Bone marrow (tissue), 2 donors: Measurements from ENCODE around the gene EBI3.
"Not testable (repeated sequence)": the region's sequence is repeated elsewhere in the genome, so short reads cannot be mapped to it uniquely, and the experiment has no call there.

Experiments
- DNase-seq, 2 donors: peaks; one replicate each; lab custom pipeline; 2025; lab: John Stamatoyannopoulos, UW

EBI3 gene

GRCh38 chr19:4234142-4234861 is 5.0 kb downstream of the EBI3 start:
- DNase-seq, result no peak

DNA sequence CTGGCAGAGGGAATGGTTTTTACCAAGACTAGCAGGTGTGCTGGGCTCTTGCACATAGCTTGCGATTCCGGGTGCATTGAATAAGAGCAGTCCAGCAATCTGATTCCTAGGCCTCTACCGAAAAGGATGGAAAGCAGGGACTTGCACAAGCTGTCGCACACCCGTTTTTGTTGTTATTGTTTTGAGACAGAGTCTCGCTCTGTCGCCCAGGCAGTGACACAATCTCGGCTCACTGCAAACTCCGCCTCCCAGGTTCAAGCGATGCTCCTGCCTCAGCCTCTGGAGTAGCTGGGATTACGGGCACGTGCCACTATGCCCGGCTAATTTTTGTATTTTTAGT is 5.5 kb downstream of the EBI3 start:
- DNase-seq, result no peak

DNA sequence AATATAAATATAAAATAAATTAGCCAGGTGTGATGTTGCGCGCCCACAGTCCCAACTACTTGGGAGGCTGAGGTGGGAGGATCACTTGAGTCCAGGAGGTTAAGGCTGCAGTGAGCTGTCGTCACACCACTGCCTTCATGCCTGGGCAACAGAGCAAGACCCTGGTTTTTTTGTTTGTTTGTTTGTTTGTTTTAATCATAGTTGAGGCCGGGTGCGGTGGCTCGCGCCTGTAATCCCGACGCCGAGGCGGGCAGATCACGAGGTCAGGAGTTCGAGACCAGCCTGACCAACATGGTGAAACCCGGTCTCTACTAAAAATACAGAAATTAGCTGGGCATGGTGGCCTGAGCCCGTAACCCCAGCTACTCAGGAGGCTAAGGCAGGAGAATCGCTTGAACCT is 8.2 kb downstream of the EBI3 start:
- not testable (repeated sequence) for DNase-seq

DNA sequence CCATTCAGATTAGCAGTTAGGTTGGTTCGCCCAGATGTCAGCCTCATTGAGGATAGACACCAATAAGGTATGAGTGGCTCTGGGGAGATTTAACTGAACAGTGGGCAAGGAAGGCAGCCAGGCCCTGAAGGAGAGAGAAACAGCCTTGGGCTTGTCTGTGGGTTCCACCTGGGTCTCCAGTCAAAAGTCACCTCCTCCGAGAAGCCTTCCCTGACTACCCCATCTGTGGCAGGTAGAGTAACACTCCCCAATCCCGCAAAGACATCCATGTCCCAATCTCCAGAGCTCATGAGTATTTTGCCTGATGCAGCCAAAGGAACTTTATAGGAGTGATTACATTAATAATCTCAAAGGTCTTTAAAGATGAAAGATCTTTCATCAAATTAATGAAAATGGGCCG is 9.5 kb downstream of the EBI3 start:
- DNase-seq, result no peak

DNA sequence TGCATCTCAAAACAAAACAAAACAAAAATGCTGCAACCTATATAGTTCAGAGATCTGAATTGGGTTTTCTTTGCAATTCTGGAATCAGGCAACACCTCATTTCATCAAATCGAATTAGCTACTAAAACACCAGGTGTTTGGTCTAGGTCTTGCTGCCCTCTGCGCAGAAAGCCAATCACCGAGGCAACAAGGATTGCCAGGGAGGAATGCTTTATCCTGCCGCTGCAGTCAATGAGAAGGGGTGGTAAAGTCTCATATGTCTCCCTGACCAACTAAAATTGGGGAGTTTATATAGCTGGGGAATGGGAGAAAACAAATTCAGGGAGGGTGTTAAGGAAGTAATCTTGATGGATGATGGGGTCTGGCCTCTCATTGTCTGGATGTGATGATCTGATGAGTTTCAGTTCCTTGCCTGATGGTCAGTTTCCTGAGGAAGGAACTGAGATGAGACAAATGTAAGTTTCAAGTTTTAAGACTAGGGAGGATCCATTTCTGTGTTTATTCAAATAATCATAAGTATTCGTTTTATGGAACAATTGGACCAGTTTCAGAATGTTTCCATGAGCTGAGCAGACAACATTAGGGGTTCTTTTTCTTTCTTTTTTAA is 12.6 kb downstream of the EBI3 start:
- DNase-seq, result no peak

DNA sequence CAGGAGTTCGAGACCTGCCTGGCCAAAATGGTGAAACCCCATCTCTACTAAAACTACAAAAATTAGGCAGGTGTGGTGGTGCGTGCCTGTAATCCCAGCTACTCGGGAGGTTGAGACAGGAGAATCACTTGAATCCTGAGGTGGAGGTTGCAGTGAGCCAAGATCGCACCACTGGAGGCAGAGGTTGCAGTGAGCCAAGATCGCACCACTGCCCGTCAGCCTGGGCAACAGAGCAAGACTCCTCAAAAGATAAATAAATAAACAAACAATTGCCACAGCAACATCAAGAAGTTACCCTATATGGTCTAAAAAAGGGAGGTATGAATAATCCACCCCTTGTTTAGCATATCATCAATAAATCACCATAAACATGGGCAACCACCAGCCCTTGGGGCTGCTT is 16.6 kb downstream of the EBI3 start:
- DNase-seq, result not testable (repeated sequence)

DNA sequence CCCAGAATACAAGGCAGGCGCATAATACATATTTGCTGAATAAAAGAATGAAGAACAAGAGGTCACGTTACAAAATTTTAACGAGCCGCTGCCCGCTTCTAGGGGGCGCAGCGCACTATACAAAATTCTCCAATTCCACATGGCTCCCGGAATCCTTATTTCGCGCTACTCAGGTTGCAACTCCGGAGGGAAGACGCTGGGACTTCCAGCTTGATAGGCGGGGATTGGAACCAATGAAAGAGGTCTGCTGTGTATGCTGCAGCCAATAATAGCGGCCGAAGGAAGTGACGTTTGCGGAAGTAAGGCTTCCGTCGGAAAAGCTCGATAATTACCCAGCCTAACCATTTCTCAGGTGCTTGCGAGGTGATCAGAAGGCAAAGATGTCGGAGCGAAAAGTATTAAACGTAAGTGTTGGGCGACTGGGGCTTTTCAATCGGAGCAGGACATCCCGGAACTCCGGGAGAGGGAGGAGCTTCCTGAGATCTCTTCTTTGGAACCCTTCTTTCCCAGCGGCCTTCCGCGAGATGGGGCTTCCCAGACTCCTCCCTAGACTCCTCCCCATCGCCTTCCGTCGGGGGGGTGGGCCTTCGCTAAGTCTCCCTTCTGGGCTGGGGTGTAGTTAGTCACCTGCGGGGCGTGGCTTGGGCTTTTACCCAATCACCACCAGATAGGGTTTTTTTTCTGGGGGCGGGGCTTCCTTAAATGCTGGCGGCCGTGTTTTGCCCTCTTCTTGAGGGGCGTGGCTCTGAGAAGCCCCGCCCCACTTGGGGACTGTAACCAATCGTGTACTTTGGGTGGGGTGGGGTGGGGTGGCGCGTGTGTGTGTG is 17.7 kb downstream of the EBI3 start, which contains the start of gene YJU2:
Gene YJU2, plus strand, starts transcription at position 314 of the 827 bp plus-strand sequence. Its CDS starts 67 bp downstream, at position 381.
- peak; percentile 91 to 99 for DNase-seq

- DNase-seq, result no peak
Observed at GRCh38 chr19:4256563-4256962, 27.2 kb downstream of the EBI3 start.

DNA sequence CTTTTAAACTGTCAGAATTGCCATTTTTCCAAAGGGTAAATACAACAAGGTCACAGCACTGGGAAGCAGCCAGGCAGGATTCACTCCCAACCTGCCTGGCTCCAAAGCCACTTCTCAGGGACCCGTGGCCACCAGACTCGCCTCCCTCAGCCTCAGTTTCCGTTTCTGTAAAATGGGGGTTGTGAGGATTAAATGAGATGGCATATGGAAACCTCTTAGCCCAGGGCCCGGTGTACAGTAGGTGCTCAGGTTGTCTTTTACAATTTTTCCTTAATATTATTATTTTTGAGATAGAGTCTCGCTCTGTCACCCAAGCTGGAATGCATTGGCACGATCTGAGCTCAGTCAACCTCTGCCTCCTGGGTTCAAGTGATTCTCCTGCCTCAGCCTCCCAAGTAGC is 27.7 kb downstream of the EBI3 start:
- DNase-seq, result no peak

- no peak for DNase-seq
Observed at GRCh38 chr19:4258181-4258580, 28.9 kb downstream of the EBI3 start.

- no peak for DNase-seq
Observed at GRCh38 chr19:4260613-4261191, 31.4 kb downstream of the EBI3 start.

- no peak for DNase-seq
Observed at GRCh38 chr19:4264812-4265211, 35.5 kb downstream of the EBI3 start.

- DNase-seq, result no peak
Observed at GRCh38 chr19:4266253-4267000, 37.1 kb downstream of the EBI3 start.

- DNase-seq, result no peak
Observed at GRCh38 chr19:4267101-4267900, 38.0 kb downstream of the EBI3 start.

GRCh38 chr19:4267901-4268815 is 38.8 kb downstream of the EBI3 start:
- no peak for DNase-seq

DNA sequence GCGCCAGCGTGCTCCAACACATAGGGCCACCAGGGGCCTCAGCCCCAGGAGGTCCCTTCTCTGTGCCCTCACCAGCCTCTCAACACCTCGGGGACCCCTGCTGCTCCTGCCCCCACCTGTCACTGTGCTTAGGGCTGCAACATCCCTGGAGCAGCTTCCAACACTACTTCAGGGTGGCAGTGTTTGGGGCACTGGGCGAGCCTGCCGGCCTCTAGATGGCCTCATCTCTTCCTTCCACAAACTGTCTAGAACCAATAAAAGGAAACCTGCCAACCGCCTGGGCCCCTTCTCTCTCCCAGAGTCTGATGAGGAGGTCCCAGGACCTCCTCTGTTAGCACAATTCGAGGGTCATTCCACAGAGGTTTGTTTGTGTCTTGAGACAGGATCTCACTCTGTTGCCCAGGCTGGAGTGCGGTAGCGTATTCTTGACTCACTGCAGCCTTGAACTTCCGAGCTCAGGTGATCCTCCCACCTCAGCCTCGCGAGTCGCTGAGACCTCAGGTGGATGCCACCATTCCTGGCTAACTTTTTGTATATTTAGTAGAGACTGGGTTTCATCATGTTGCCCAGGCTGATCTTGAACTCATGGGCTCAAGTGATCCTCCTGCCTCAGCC is 39.6 kb downstream of the EBI3 start:
- DNase-seq, result no peak

- no peak for DNase-seq
Observed at GRCh38 chr19:4272894-4273293, 43.6 kb downstream of the EBI3 start.

DNA sequence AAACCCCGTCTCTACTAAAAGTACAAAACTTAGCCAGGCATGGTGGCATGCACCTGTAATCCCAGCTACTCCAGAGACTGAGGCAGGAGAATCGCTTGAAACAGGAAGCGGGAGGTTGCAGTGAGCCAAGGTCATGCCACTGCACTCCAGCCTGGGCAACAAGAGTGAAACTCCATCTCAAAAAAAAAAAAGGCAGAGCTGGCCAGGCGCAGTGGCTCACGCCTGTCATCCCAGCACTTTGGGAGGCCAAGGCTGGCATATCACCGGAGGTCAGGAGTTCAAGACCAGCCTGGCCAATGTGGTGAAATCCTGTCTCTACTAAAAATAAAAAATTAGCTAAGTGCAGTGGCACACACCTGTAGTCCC is 45.0 kb downstream of the EBI3 start:
- not testable (repeated sequence) for DNase-seq

DNA sequence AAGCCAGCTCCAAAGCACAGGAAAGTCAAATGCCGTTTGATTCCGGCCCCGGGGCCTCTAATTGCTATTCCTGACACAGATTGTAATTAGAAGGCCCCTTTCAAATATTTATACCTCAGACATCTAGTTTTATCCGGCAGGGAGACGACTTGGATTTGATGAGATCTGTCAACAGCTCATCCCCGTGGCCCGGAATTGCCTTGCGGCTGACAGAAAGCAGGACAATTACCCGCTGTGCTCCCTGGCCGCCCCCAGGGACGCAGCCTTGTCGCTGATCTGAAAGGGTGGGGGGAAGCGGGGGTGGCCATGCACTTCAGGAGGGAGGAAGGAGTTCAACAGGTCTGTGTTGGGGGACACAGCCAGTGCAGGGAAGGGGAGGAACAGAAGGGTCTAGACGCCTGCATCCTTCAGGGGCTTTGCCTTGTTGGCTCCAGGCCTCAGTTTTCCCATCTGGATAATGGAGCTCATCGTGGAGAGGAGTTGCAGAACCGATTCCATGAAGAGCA is 47.9 kb downstream of the EBI3 start:
- no peak for DNase-seq
